Smooth muscle cell (in vitro differentiated cells): Measurements from ENCODE around the gene TTC32. TPM values are rescaled to one million over a fixed set of nuclear protein-coding genes. Genes with fewer than 3 reads are reported as not detected.

Experiments
- DNase-seq: peaks from one replicate; lab custom pipeline; 2025; ENCODE audit not compliant: unreplicated experiment; lab: John Stamatoyannopoulos, UW
- H2AFZ ChIP-seq: fragments of 200-600 bp; sonication (generic); 2 replicates; pipeline ENCODE4 v1.6.0; 2016; ENCODE audit warnings: antibody characterized with exemption, low read depth, mild to moderate bottlenecking
- H3F3A ChIP-seq: fragments of 200-600 bp; sonication (generic); 2 replicates; pipeline ENCODE4 v1.6.0; 2017; ENCODE audit warnings: antibody characterized with exemption, low read depth
- H3K27ac ChIP-seq: fragments of 200-600 bp; sonication (generic); 2 replicates; pipeline ENCODE4 v1.5.1; 2016; ENCODE audit warnings: low read depth, mild to moderate bottlenecking
- H3K27me3 ChIP-seq: fragments of 200-600 bp; sonication (generic); 2 replicates; pipeline ENCODE4 v1.6.1; 2016; ENCODE audit warnings: low read depth, mild to moderate bottlenecking
- H3K36me3 ChIP-seq: fragments of 200-600 bp; sonication (generic); 2 replicates; pipeline ENCODE4 v1.5.1; 2016; ENCODE audit warnings: low read depth
- H3K4me1 ChIP-seq: fragments of 200-600 bp; sonication (generic); 2 replicates; pipeline ENCODE4 v1.5.1; 2016; ENCODE audit warnings: low read depth
- H3K4me2 ChIP-seq: fragments of 200-600 bp; sonication (generic); 2 replicates; pipeline ENCODE4 v1.6.0; 2016; ENCODE audit warnings: mild to moderate bottlenecking
- H3K4me3 ChIP-seq: fragments of 200-600 bp; sonication (generic); 2 replicates; pipeline ENCODE4 v1.5.1; 2016; ENCODE audit warnings: mild to moderate bottlenecking
- H3K79me2 ChIP-seq: fragments of 200-600 bp; sonication (generic); 2 replicates; pipeline ENCODE4 v1.6.0; 2016; ENCODE audit warnings: low read depth, mild to moderate bottlenecking
- H3K9ac ChIP-seq: fragments of 200-600 bp; sonication (generic); 2 replicates; pipeline ENCODE4 v1.6.0; 2016; ENCODE audit warnings: low read depth
- H3K9me3 ChIP-seq: fragments of 200-600 bp; sonication (generic); replicated peaks from 2 replicates; pipeline ENCODE4 v1.5.1; 2016; ENCODE audit warnings: low read depth
- H4K20me1 ChIP-seq: fragments of 200-600 bp; sonication (generic); 2 replicates; pipeline ENCODE4 v1.6.0; 2016; ENCODE audit warnings: low read depth
- CTCF ChIP-seq: fragments of 200-600 bp; sonication (generic); IDR thresholded peaks from 2 replicates; pipeline ENCODE4 v1.5.1; 2017; ENCODE audit warnings: borderline replicate concordance, mild to moderate bottlenecking, antibody characterized with exemption; ENCODE audit not compliant: insufficient read depth, poor library complexity, severe bottlenecking
- WGBS: methylation state at CpG from one replicate; pipeline ENCODE4 v1.1.7; 2016; ENCODE audit warnings: low lambda C conversion rate; 5-methylcytosine and 5-hydroxymethylcytosine counted together
- polyA plus RNA-seq: library from polyadenylated mRNA; unstranded; fragments of >200 nt; fragmentation: Nextera tagmentation; extraction: Ambion mirVana; gene quantifications from 2 replicates; pipeline ENCODE4 v1.2.1, GENCODE V29; 2016
- total RNA-seq: library from RNA; depleted of rRNA; stranded (reverse); fragments of >200 nt; gene quantifications from 2 replicates; pipeline ENCODE4 v1.2.3, GENCODE V29; 2014

Gene TTC32
- total and polyA plus RNA-seq, 2 experiments from 2014 or later, result 5.2 to 6.2 TPM

- Histone ChIP-seq H3K4me1 (no peaks in the 10 kb centered on the region), H3K27me3 (no peaks in the 10 kb centered on the region), H3K9ac (no peak overlapping the region), H3K79me2 (no peaks in the 10 kb centered on the region), H3F3A (no peaks in the 10 kb centered on the region), H4K20me1 (no peaks in the 10 kb centered on the region), H3K4me2 (no peak overlapping the region), H3K27ac (no peak overlapping the region), H2AFZ (no peak overlapping the region), H3K4me3 (no peak overlapping the region), H3K9me3 (no peaks in the 10 kb centered on the region), H3K36me3 (no peaks in the 10 kb centered on the region)
- WGBS, result 88% methylated on average over 6 of the region's 6 CpGs
- no peak for DNase-seq
- no peak for TF ChIP-seq CTCF
Measured at GRCh38 chr2:19860022-19860421, 41.8 kb downstream of the TTC32 start.

GRCh38 chr2:19859565-19859964 lies 42.2 kb downstream of the TTC32 start:
- H3K4me2 ChIP-seq, result no peak overlapping the region
- 96% methylated on average over 11 of the region's 11 CpGs for WGBS
- H3K9me3 ChIP-seq, result no peaks in the 10 kb centered on the region
- no peak overlapping the region for H2AFZ ChIP-seq
- H3K27me3 ChIP-seq, result no peaks in the 10 kb centered on the region
- DNase-seq, result no peak
- H3K79me2 ChIP-seq, result no peaks in the 10 kb centered on the region
- no peak overlapping the region for H3K9ac ChIP-seq
- H3K4me3 ChIP-seq, result no peak overlapping the region
- H3F3A ChIP-seq, result no peaks in the 10 kb centered on the region
- H3K27ac ChIP-seq, result no peak overlapping the region
- H4K20me1 ChIP-seq, result no peaks in the 10 kb centered on the region
- H3K36me3 ChIP-seq, result no peaks in the 10 kb centered on the region
- no peaks in the 10 kb centered on the region for H3K4me1 ChIP-seq
- no peak for TF ChIP-seq CTCF

- TF ChIP-seq CTCF, result no peak
- Histone ChIP-seq H4K20me1 (no peaks in the 10 kb centered on the region), H3K4me3 (no peak overlapping the region), H3K36me3 (no peaks in the 10 kb centered on the region), H3K4me2 (no peak overlapping the region), H3F3A (no peaks in the 10 kb centered on the region), H3K9me3 (no peaks in the 10 kb centered on the region), H3K79me2 (no peaks in the 10 kb centered on the region), H3K4me1 (no peaks in the 10 kb centered on the region), H2AFZ (no peak overlapping the region), H3K27me3 (no peaks in the 10 kb centered on the region), H3K27ac (no peak overlapping the region), H3K9ac (no peak overlapping the region)
- DNase-seq, result no peak
- WGBS, result 79% methylated on average over 15 of the region's 15 CpGs
Measured at GRCh38 chr2:19857806-19858205, 44.0 kb downstream of the TTC32 start.

- no peak overlapping the region for H3K27ac ChIP-seq
- H3K9me3 ChIP-seq, result no peaks in the 10 kb centered on the region
- H3K4me3 ChIP-seq, result no peak overlapping the region
- no peak overlapping the region for H2AFZ ChIP-seq
- H3K36me3 ChIP-seq, result no peaks in the 10 kb centered on the region
- no peak overlapping the region for H3K4me2 ChIP-seq
- H3K9ac ChIP-seq, result no peak overlapping the region
- DNase-seq, result no peak
- no peaks in the 10 kb centered on the region for H3K4me1 ChIP-seq
- no peak for TF ChIP-seq CTCF
- no peaks in the 10 kb centered on the region for H3K79me2 ChIP-seq
- H3K27me3 ChIP-seq, result no peaks in the 10 kb centered on the region
- no peaks in the 10 kb centered on the region for H3F3A ChIP-seq
- no peaks in the 10 kb centered on the region for H4K20me1 ChIP-seq
- 95% methylated on average over 7 of the region's 7 CpGs for WGBS
Measured at GRCh38 chr2:19857100-19857499, 44.7 kb downstream of the TTC32 start.
